Glutamatergic neuron (in vitro differentiated cells): Measurements from ENCODE around the gene POLR1H. TPM values are rescaled to one million over a fixed set of nuclear protein-coding genes. Genes with fewer than 3 reads are reported as not detected.
"Not testable (repeated sequence)": the region's sequence is repeated elsewhere in the genome, so short reads cannot be mapped to it uniquely, and the experiment has no call there.

Experiments
- DNase-seq: peaks from one replicate; pipeline ENCODE4 v3.0.0; 2022
- H3K27ac Mint-ChIP-seq: one replicate; pipeline ENCODE4 v1.8.0; 2020; ENCODE audit warnings: mild to moderate bottlenecking, mixed read lengths, inconsistent platforms; ENCODE audit not compliant: unreplicated experiment
- H3K27me3 Mint-ChIP-seq: one replicate; pipeline ENCODE4 v1.8.0; 2020; ENCODE audit warnings: mild to moderate bottlenecking, moderate library complexity, mixed read lengths, inconsistent platforms; ENCODE audit not compliant: unreplicated experiment
- H3K36me3 Mint-ChIP-seq: one replicate; pipeline ENCODE4 v1.8.0; 2020; ENCODE audit warnings: mild to moderate bottlenecking, mixed read lengths, inconsistent platforms; ENCODE audit not compliant: unreplicated experiment
- H3K4me1 Mint-ChIP-seq: one replicate; pipeline ENCODE4 v1.8.0; 2020; ENCODE audit warnings: mild to moderate bottlenecking, low read depth, mixed read lengths, inconsistent platforms; ENCODE audit not compliant: unreplicated experiment
- H3K4me3 Mint-ChIP-seq: one replicate; pipeline ENCODE4 v1.8.0; 2020; ENCODE audit warnings: mild to moderate bottlenecking, mixed read lengths, inconsistent platforms; ENCODE audit not compliant: unreplicated experiment
- H3K9me3 Mint-ChIP-seq: one replicate; pipeline ENCODE4 v1.8.0; 2020; ENCODE audit warnings: mild to moderate bottlenecking, moderate library complexity, mixed read lengths, inconsistent platforms; ENCODE audit not compliant: unreplicated experiment
- CTCF ChIP-seq: fragments of 200-600 bp; sonication (generic); IDR thresholded peaks from one replicate; pipeline ENCODE4 v1.5.0; 2021; ENCODE audit not compliant: partially characterized antibody, unreplicated experiment
- total RNA-seq: library from RNA; stranded (reverse); fragmentation: NEBNext Ultra II Directional; extraction: Animal tissue kit (Norgen Biotek cat#: 25700); gene quantifications from one replicate; pipeline ENCODE4 v1.2.1, GENCODE V29; 2021; ENCODE audit not compliant: unreplicated experiment

The POLR1H gene
- total RNA-seq, 1 donor from 2014 or later = 17.0 TPM

GRCh38 chr6:30025186-30025585, 35.9 kb upstream of the POLR1H start:
- H3K4me3 Mint-ChIP-seq = no peak overlapping the region
- TF ChIP-seq CTCF = no peak
- H3K9me3 Mint-ChIP-seq = no peaks in the 10 kb centered on the region
- H3K4me1 Mint-ChIP-seq = no peaks in the 10 kb centered on the region
- H3K36me3 Mint-ChIP-seq = no peaks in the 10 kb centered on the region
- no peaks in the 10 kb centered on the region for H3K27me3 Mint-ChIP-seq
- no peak overlapping the region for H3K27ac Mint-ChIP-seq
- DNase-seq = no peak

DNA sequence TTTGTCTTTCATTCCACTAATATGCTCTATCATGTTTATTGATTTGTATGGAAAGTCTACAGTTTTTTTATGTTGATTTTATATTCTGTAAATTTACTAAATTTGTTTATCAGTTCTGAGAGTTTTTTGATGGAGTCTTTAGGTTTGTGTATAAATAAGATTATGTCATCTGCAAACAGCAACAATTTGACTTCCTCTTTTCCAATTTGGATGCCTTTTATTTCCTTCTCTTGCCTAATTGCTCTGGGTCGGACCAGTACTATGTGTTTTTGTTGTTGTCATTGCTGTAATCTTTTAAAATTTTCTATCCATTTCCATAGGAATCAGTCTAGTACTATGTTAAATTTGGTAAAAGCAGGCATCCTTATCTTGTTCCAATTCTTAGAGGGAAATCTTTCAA, 31.5 kb upstream of the POLR1H start:
- no peak overlapping the region for H3K4me3 Mint-ChIP-seq
- TF ChIP-seq CTCF = no peak
- no peak overlapping the region for H3K27ac Mint-ChIP-seq
- H3K9me3 Mint-ChIP-seq = no peaks in the 10 kb centered on the region
- no peak for DNase-seq
- no peaks in the 10 kb centered on the region for H3K36me3 Mint-ChIP-seq
- no peaks in the 10 kb centered on the region for H3K4me1 Mint-ChIP-seq
- no peaks in the 10 kb centered on the region for H3K27me3 Mint-ChIP-seq

- no peak for TF ChIP-seq CTCF
- no peak for DNase-seq
- Mint-ChIP-seq H3K9me3 (no peaks in the 10 kb centered on the region), H3K27ac (no peak overlapping the region), H3K4me3 (no peak overlapping the region), H3K4me1 (peaks cover 2% of the 10 kb centered on the region), H3K27me3 (no peaks in the 10 kb centered on the region), H3K36me3 (no peaks in the 10 kb centered on the region)
Measured at GRCh38 chr6:30031381-30031780, 29.7 kb upstream of the POLR1H start.

- not testable (repeated sequence) for DNase-seq, H3K27me3 Mint-ChIP-seq, H3K36me3 Mint-ChIP-seq, H3K4me1 Mint-ChIP-seq, H3K27ac Mint-ChIP-seq, H3K9me3 Mint-ChIP-seq, H3K4me3 Mint-ChIP-seq
Measured at GRCh38 chr6:30033440-30033839, 27.6 kb upstream of the POLR1H start.

DNA sequence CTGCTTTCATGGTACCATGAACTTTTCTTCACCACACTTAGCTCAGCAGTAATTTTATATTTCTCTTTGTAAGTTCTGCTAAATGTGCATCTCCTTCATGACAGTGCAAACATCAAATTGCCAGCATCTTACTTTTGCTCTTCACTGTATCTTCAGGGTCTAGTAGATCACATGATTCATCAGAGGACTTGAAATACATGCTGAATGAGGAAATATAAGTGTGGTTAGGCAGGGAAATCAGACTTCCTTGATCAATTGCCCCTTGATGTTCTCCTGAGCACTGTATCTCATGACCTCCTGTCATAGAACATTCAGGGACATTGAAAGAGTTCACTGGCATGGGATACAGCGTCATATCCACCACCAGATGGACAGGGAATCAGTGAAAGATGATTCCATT, 25.3 kb upstream of the POLR1H start:
- Mint-ChIP-seq H3K4me1 (peaks cover 2% of the 10 kb centered on the region), H3K36me3 (no peaks in the 10 kb centered on the region), H3K9me3 (no peaks in the 10 kb centered on the region), H3K4me3 (no peak overlapping the region), H3K27me3 (no peaks in the 10 kb centered on the region), H3K27ac (no peak overlapping the region)
- DNase-seq = no peak
- no peak for TF ChIP-seq CTCF

- Mint-ChIP-seq H3K27me3 (no peaks in the 10 kb centered on the region), H3K9me3 (no peaks in the 10 kb centered on the region), H3K36me3 (no peaks in the 10 kb centered on the region), H3K27ac (no peak overlapping the region), H3K4me3 (no peak overlapping the region), H3K4me1 (peaks cover 2% of the 10 kb centered on the region)
- peak; percentile 71 for TF ChIP-seq CTCF
- DNase-seq = no peak
Measured at GRCh38 chr6:30037182-30037788, 23.8 kb upstream of the POLR1H start.
